Choroid plexus epithelial cell (primary cell): ENCODE measurements around the gene NPHS2.

Experiments
- DNase-seq: peaks from one replicate; pipeline ENCODE4 v3.0.0-alpha.2; 2010; ENCODE audit warnings: low read depth
- H3K4me3 ChIP-seq: 2 replicates; pipeline ENCODE4 v1.5.1; 2011; ENCODE audit warnings: low read depth, mild to moderate bottlenecking, control low read depth, low read length, moderate library complexity
- TF ChIP-seq, protein P1 (sequence below): conservative IDR thresholded peaks from 2 replicates; pipeline ENCODE4 v1.5.1; 2011; ENCODE audit warnings: low read depth, mild to moderate bottlenecking, control low read depth, inconsistent platforms, low read length, moderate library complexity

The NPHS2 gene

DNA sequence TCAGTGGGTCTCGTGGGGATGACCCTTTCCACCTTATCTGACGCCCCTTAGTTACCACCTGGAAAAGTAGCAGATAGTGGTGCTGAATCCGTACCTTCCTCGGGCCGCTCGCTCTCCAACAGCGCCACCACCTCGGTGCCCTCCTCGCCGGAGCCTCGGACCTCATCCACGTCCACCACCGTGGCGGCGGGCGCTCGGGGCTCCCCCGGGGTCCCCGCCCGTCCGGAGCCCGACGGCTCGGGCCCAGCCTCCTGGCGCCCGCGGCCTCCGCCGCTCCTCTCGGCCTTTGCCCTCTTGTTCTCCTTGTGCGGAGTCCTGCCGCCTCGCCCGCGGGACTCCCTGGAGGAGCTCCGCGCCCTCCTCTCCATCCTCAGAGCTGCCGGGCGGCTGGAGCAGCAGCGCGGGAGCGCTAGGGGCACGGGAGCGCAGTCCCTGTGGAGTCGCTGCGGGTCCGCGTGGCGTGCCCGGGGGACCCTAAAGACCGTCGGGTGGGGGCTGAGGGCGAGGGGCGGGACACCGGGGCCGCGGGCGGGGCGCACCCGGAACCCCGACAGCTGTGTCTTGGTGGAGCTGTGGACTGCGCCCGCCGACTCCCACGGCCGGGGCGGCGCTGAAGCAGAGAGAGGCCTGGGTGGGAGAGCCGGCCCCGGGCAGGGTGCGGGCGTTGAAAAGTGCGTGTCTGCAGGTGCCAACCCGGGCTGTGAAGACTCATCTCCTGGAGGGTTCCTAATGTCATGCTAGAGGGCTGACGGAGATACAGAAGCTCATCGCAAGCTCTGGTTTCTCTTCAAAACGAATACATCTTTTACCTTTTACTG lies at the start of gene NPHS2:
NPHS2 (minus strand) TSS at position 452 of the 818 bp plus-strand sequence; CDS start at position 368, 84 bp downstream.
- no peak for DNase-seq
- H3K4me3 ChIP-seq, result no peak within 1 kb of the TSS
- TF ChIP-seq, protein P1, sequence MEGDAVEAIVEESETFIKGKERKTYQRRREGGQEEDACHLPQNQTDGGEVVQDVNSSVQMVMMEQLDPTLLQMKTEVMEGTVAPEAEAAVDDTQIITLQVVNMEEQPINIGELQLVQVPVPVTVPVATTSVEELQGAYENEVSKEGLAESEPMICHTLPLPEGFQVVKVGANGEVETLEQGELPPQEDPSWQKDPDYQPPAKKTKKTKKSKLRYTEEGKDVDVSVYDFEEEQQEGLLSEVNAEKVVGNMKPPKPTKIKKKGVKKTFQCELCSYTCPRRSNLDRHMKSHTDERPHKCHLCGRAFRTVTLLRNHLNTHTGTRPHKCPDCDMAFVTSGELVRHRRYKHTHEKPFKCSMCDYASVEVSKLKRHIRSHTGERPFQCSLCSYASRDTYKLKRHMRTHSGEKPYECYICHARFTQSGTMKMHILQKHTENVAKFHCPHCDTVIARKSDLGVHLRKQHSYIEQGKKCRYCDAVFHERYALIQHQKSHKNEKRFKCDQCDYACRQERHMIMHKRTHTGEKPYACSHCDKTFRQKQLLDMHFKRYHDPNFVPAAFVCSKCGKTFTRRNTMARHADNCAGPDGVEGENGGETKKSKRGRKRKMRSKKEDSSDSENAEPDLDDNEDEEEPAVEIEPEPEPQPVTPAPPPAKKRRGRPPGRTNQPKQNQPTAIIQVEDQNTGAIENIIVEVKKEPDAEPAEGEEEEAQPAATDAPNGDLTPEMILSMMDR, result no peak

DNA sequence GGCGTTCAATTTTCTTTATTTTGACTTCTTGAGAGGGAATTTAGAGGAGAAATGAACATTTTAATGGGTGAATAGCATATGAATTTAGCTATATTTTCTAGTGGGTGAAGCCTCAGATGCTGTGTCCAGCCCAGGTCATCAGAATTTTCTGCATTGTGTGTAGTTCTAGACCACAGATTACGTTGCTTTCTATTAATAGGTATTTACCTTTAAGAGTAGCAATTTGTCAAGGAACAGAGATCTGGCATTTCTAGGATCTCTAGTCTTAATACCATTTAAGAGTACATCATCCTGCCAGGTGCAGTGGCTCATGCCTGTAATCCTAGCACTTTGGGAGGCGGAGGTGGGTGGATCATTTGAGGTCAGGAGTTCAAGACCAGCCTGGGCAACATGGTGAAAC lies 36.6 kb upstream of the NPHS2 start:
- TF ChIP-seq, protein P1, result no peak
- no peak overlapping the region for H3K4me3 ChIP-seq
- no peak for DNase-seq

DNA sequence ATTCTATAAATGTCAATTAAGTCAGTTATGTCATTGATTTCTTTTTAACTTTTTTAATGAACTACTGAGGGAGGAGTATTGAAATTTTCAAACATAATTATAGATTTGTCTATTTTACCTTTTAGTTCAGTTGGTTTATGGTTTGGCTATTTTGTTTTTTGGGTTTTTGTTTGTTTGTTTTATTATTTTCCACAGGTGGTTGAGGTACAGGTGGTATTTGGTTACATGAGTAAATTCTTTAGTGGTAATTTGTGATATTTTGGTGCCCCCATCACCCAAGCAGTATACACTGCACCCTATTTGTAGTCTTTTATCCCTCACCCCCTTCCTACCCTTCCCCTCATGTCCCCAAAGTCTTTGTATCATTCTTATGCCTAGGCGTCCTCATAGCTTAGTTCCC lies 25.3 kb upstream of the NPHS2 start:
- no peak overlapping the region for H3K4me3 ChIP-seq
- TF ChIP-seq, protein P1, result no peak
- DNase-seq, result no peak

DNA sequence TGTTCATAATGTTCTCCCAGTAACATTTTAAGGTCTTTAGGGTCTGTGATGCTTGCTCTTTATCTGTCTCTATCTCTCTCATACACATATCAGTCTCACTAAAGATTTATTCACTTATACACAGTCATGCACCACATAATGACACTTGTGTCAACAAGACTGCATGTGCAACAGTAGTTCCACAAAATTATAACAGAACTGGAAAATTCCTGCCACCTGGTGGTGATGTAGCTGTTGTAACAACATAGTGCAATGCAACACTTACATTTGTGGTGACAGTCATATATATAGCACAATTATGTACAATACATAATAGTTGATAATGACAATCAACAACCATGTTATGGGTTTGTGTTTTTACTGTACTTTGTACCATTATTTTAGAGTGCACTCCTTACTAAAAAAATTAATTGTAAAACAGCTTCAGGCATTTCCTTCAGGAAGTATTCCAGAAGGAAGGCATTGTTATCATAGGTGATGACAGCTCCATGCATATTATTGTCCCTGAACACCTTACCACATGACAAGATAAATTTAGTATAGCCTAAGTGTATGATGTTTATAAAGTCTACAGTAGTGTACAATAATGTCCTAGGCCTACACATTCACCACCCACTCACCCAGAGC lies 24.0 kb upstream of the NPHS2 start:
- DNase-seq, result peak; percentile 47
- TF ChIP-seq, protein P1, result peak; percentile 46
- H3K4me3 ChIP-seq, result no peak overlapping the region

DNA sequence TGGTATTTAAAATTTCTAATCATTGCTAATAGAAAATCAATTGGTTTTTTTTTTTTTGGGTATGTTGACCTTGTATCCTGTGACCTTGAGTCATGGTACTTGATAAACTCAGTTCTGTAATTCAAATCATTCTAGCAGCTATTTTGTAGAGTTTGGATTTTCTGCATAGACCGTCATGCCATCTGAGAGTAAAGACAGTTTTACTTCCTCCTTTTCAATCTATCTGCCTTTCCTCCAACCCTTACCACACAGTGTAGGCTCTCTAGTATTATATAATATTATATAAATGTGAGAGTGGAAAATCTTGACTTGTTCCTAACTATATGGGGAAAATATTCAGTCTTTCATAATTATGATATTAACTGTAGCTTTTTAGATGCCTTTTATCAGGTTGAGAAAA lies 22.9 kb upstream of the NPHS2 start:
- TF ChIP-seq, protein P1, result no peak
- no peak overlapping the region for H3K4me3 ChIP-seq
- no peak for DNase-seq

DNA sequence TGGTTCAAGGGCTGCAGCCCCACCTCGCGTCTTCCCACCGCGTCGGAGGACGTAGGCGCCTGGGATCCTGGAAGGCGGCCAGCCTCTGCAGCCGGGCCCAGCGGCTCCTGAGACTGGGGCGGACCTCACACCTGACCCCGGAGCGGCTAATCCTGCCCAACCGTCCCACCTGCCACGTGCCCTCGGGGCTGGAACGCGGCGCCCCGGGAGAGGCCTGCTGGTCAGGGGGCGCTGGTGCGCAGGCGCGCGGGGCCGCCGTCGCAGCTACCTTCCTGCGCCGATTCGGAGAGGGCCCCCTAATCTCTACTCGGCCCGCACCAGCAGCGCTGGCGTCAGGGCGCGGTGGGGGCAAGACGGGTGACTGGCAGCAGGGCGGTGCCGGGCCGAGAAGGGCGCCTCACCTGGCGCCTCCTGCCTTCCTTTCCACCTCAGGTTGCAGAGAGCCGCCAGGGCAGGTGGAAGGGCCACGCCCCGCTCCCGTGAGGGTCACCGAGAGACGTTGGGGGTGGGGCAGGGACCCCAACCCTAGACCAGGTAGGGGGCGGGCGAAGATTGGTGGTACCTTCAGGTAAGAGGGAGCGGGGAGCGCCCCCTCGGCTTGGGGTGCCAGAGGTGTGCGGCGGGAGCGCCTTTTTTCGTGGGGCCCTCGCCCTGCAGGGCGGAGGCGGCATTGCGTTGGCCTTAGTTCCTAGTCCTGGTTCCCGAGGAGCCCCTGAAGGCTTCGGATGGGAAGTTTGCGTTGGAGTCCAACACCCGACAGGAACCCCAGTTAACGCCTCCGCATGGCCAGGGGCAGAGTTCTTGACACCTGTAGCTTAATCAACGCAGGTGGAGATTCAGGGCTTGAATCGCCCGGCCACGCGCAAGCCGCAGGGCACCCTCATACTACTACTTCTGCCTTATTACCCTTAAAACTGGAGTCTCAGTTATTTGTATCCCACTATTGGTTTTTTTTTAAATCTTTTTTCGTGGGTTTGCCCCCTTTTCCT lies 16.1 kb upstream of the NPHS2 start, which contains the start of gene TDRD5:
TDRD5 (plus strand) TSS at position 241 of the 989 bp plus-strand sequence. CDS start 784 bp downstream, outside the sequence.
- no peak for DNase-seq
- no peak within 1 kb of the TSS for H3K4me3 ChIP-seq
- TF ChIP-seq, protein P1, result no peak
